OCI-LY3 (cell line): ENCODE data around the gene C16orf82.

Experiments used
- H2AFZ ChIP-seq: fragments of 200-600, 300-600 bp; shearing (Covaris generic); 2 replicates; pipeline ENCODE4 v1.6.0; 2014; ENCODE audit warnings: antibody characterized with exemption, low read depth, low read length
- H3K27ac ChIP-seq: fragments of 200-600, 300-600 bp; sonication (generic); 2 replicates; pipeline ENCODE4 v1.5.1; 2014; ENCODE audit warnings: mild to moderate bottlenecking, low read length, moderate library complexity, mixed read lengths
- H3K27me3 ChIP-seq: fragments of 200-600, 300-600 bp; sonication (generic); 2 replicates; pipeline ENCODE4 v1.6.1; 2014; ENCODE audit warnings: low read depth, low read length, mixed read lengths
- H3K36me3 ChIP-seq: fragments of 200-600, 300-600 bp; sonication (generic); replicated peaks from 2 replicates; pipeline ENCODE3; 2014; ENCODE audit warnings: low read depth, low read length, mixed read lengths
- H3K4me1 ChIP-seq: fragments of 300-600, 200-600 bp; sonication (generic); 2 replicates; pipeline ENCODE4 v1.6.1; 2014; ENCODE audit warnings: low read length, mixed read lengths
- H3K4me2 ChIP-seq: fragments of 200-600, 300-600 bp; sonication (generic); 2 replicates; pipeline ENCODE4 v1.6.1; 2014; ENCODE audit warnings: low read length, mixed read lengths
- H3K4me3 ChIP-seq: fragments of 300-600, 200-600 bp; sonication (generic); 2 replicates; pipeline ENCODE4 v1.5.1; 2014; ENCODE audit warnings: antibody characterized with exemption, mild to moderate bottlenecking, low read length, moderate library complexity
- H3K79me2 ChIP-seq: fragments of 300-600, 200-600 bp; shearing (Covaris generic); 2 replicates; pipeline ENCODE4 v1.6.1; 2014; ENCODE audit warnings: mild to moderate bottlenecking, low read length, mixed read lengths
- H3K9ac ChIP-seq: fragments of 300-600, 200-600 bp; shearing (Covaris generic); 2 replicates; pipeline ENCODE4 v1.6.0; 2014; ENCODE audit warnings: mild to moderate bottlenecking, low read length, moderate library complexity
- H3K9me3 ChIP-seq: fragments of 200-600, 300-600 bp; shearing (Covaris generic); 2 replicates; pipeline ENCODE4 v1.6.1; 2014; ENCODE audit warnings: low read length, mixed read lengths; ENCODE audit not compliant: insufficient read depth
- H4K20me1 ChIP-seq: fragments of 200-600, 300-600 bp; sonication (generic); 2 replicates; pipeline ENCODE4 v1.6.1; 2016; ENCODE audit warnings: low read length, mixed read lengths; ENCODE audit not compliant: insufficient read depth
- EZH2phosphoT487 ChIP-seq: fragments of 200-600 bp; shearing (Covaris generic); IDR thresholded peaks from 2 replicates; pipeline ENCODE4 v1.6.1; 2018; ENCODE audit warnings: antibody characterized with exemption, mixed run types, low read depth
- TF ChIP-seq, protein P1 (sequence below): fragments of 200-600, 300-600 bp; sonication (generic); IDR thresholded peaks from 2 replicates; pipeline ENCODE4 v1.5.1; 2014; ENCODE audit warnings: antibody characterized with exemption, low read length, low read depth

C16orf82 gene

DNA sequence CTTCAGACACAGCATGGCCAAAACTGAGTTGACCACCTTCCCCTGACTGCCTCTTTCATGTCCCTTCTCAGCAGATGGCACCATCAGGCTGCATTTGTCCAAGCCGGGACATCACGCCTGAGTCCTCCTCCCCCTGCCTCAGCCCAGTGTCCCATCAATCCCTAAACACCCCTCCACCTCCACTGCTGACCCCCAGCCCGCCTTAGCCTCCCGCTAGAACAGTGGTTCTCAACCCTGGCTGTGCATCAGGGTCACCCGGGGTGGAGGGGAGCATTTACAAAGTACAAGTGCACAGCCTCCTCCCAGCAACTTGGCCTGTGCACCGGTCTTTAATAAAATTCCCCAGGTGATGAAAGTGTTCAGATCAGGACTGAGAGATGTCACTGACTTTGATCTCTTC, 4.0 kb downstream of the C16orf82 start:
- TF ChIP-seq EZH2phosphoT487, result no peak
- TF ChIP-seq, protein P1, sequence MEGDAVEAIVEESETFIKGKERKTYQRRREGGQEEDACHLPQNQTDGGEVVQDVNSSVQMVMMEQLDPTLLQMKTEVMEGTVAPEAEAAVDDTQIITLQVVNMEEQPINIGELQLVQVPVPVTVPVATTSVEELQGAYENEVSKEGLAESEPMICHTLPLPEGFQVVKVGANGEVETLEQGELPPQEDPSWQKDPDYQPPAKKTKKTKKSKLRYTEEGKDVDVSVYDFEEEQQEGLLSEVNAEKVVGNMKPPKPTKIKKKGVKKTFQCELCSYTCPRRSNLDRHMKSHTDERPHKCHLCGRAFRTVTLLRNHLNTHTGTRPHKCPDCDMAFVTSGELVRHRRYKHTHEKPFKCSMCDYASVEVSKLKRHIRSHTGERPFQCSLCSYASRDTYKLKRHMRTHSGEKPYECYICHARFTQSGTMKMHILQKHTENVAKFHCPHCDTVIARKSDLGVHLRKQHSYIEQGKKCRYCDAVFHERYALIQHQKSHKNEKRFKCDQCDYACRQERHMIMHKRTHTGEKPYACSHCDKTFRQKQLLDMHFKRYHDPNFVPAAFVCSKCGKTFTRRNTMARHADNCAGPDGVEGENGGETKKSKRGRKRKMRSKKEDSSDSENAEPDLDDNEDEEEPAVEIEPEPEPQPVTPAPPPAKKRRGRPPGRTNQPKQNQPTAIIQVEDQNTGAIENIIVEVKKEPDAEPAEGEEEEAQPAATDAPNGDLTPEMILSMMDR, result no peak
- H3K79me2 ChIP-seq, result no peaks in the 10 kb centered on the region

DNA sequence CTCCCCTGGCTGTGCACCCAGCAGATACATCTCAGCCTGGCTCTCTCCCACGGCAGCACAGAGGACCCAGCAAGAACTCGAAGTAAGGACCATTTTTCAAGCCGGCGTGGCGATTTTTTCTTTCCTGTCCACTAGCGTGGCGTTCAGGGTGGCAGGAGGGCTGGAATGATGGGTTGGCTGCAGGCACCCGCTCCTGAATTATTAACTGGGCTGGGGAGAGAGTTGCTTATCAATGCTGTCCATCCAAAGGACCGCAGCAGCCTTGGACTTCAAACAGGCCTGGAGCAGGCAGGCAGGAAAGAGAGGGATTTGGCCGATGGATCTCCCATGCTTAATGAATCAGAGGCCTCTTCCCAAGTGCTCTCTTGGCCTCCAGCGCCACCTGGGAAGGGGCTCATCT, 7.0 kb downstream of the C16orf82 start:
- H3K4me3 ChIP-seq, result no peak overlapping the region
- H3K9ac ChIP-seq, result no peak overlapping the region
- no peak overlapping the region for H3K4me2 ChIP-seq
- no peaks in the 10 kb centered on the region for H3K4me1 ChIP-seq
- H3K27me3 ChIP-seq, result peaks cover 14% of the 10 kb centered on the region
- H2AFZ ChIP-seq, result no peak overlapping the region
- H3K9me3 ChIP-seq, result no peaks in the 10 kb centered on the region
- H3K27ac ChIP-seq, result no peak overlapping the region
- H3K36me3 ChIP-seq, result no peaks in the 10 kb centered on the region
- no peaks in the 10 kb centered on the region for H3K79me2 ChIP-seq
- TF ChIP-seq, protein P1, result no peak
- no peak for TF ChIP-seq EZH2phosphoT487
- H4K20me1 ChIP-seq, result no peaks in the 10 kb centered on the region

More for the DNA sequence above, 4.0 kb downstream of the C16orf82 start:
- no peaks in the 10 kb centered on the region for H3K36me3 ChIP-seq
- H3K9ac ChIP-seq, result no peak overlapping the region
- peaks cover 6% of the 10 kb centered on the region; the same call in 1 of the 2 replicates for H3K27me3 ChIP-seq
- H3K9me3 ChIP-seq, result no peaks in the 10 kb centered on the region
- no peak overlapping the region for H2AFZ ChIP-seq
- no peaks in the 10 kb centered on the region for H4K20me1 ChIP-seq
- H3K27ac ChIP-seq, result no peak overlapping the region
- no peaks in the 10 kb centered on the region for H3K4me1 ChIP-seq
- H3K4me2 ChIP-seq, result no peak overlapping the region
- no peak overlapping the region for H3K4me3 ChIP-seq

DNA sequence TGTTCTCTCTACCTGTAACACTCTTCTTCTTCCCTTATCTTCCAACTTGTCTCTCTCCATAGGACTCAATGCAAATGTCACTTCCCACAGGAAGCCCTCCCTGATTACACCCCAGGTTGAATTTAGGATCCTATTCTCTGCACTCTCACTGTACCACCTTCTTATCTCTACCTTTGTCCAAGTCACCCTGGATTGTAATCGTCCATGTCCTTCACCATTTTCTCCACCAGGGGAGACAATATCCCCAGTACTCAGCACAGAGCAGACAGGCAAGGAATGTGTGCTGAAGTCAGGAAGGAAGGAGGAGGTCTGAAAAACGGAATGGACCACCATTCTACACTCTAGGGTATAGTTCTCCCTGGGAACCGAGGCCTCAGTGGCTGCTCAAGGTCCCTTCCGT, 14.2 kb downstream of the C16orf82 start:
- Histone ChIP-seq H3K9me3 (no peaks in the 10 kb centered on the region), H2AFZ (no peak overlapping the region)
- TF ChIP-seq EZH2phosphoT487, result no peak
- TF ChIP-seq, protein P1, result 0 out of 2 replicates have a peak, but pooled peaks have one; percentile 20

DNA sequence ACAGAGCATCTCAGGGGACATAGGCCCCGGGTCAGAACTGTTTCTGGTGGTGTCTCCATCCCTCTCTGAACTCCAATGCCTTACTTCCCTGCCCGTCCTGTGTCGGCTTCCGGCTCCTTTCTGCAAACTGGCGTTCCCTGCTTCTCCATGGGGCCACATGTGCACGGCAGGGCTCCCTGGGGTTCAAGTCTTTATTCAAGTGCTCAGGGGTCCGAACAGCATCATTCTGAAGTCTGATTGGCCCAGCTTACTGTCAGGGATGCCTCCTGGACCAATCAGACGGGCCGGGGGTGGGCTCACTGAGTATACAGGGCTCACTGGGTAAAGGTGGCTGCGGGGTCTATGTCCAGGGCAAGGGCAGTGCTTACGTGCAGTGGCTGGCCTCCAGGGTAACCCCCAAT, 17.1 kb downstream of the C16orf82 start:
- no peak overlapping the region for H3K4me2 ChIP-seq

More for the DNA sequence above, 14.2 kb downstream of the C16orf82 start:
- H3K27me3 ChIP-seq, result peaks cover 30% of the 10 kb centered on the region
- no peak overlapping the region for H3K27ac ChIP-seq
- H4K20me1 ChIP-seq, result no peaks in the 10 kb centered on the region
- H3K4me1 ChIP-seq, result no peaks in the 10 kb centered on the region
- no peak overlapping the region for H3K4me2 ChIP-seq
- H3K79me2 ChIP-seq, result no peaks in the 10 kb centered on the region
- no peak overlapping the region for H3K4me3 ChIP-seq
- no peak overlapping the region for H3K9ac ChIP-seq
- H3K36me3 ChIP-seq, result no peaks in the 10 kb centered on the region

More for the DNA sequence above, 17.1 kb downstream of the C16orf82 start:
- TF ChIP-seq, protein P1, result no peak
- no peak for TF ChIP-seq EZH2phosphoT487
- Histone ChIP-seq H2AFZ (no peak overlapping the region), H3K79me2 (no peaks in the 10 kb centered on the region), H3K4me1 (no peaks in the 10 kb centered on the region), H3K4me3 (no peak overlapping the region), H3K36me3 (no peaks in the 10 kb centered on the region), H3K9me3 (no peaks in the 10 kb centered on the region), H3K9ac (no peak overlapping the region), H3K27me3 (peaks cover 22% of the 10 kb centered on the region), H3K27ac (no peak overlapping the region), H4K20me1 (no peaks in the 10 kb centered on the region)
